Ascending aorta (tissue), 2 donors: ENCODE results near the gene RBM8A. TPM values are rescaled to one million over a fixed set of nuclear protein-coding genes. Genes with fewer than 3 reads are reported as not detected.
A peak's percentile ranks its signal among the peaks of the same experiment; 100 is the strongest.

Experiments used
- DNase-seq, 2 donors: peaks; one replicate each; pipeline ENCODE4 v3.0.0-alpha.2; 2019; ENCODE audit warnings: low spot score in 2 of 2
- H3K27ac ChIP-seq, 2 donors: fragments of 200-600 bp; sonication (generic); one replicate each; pipeline ENCODE4 v1.5.1; 2016 to 2017; ENCODE audit warnings: mild to moderate bottlenecking in 1 of 2
- H3K27me3 ChIP-seq: fragments of 200-600 bp; sonication (generic); one replicate; pipeline ENCODE4 v1.5.1; 2017
- H3K36me3 ChIP-seq, 2 donors: fragments of 200-600 bp; sonication (generic); one replicate each; pipeline ENCODE4 v1.5.1; 2016
- H3K4me1 ChIP-seq, 2 donors: fragments of 200-600 bp; sonication (generic); one replicate each; pipeline ENCODE4 v1.5.1; 2016 to 2017; ENCODE audit warnings: mild to moderate bottlenecking in 1 of 2
- H3K4me3 ChIP-seq, 2 donors: fragments of 200-600 bp; sonication (generic); one replicate each; pipeline ENCODE4 v1.5.1; 2016 to 2017; ENCODE audit warnings: mild to moderate bottlenecking in 1 of 2
- H3K9me3 ChIP-seq, 2 donors: fragments of 200-600 bp; sonication (generic); one replicate each; pipeline ENCODE4 v1.5.1; 2016
- intact Hi-C: fragments of 100-400 bp; cut with DNase I; formaldehyde crosslinking; loops from one replicate; pipeline ENCODE4 v1.15.1; 2023
- total RNA-seq: library from RNA; depleted of rRNA; stranded (reverse); fragments of >200 nt; gene quantifications from one replicate; pipeline ENCODE4 v1.1.0, GENCODE V29; 2016
- TF ChIP-seq, protein P1 (sequence below), 3 experiments: fragments of 200-600 bp in 2 of 3; fragments of 450-650 bp in 1 of 3; sonication (generic) in 2 of 3; IDR thresholded peaks; one replicate each; pipeline ENCODE4 v1.5.1; 2016 to 2019; ENCODE audit warnings: antibody characterized with exemption in 3 of 3, mild to moderate bottlenecking in 1 of 3, moderate library complexity in 1 of 3

Gene RBM8A
- total RNA-seq, 1 donor from 2014 or later = 48.9 TPM

DNA sequence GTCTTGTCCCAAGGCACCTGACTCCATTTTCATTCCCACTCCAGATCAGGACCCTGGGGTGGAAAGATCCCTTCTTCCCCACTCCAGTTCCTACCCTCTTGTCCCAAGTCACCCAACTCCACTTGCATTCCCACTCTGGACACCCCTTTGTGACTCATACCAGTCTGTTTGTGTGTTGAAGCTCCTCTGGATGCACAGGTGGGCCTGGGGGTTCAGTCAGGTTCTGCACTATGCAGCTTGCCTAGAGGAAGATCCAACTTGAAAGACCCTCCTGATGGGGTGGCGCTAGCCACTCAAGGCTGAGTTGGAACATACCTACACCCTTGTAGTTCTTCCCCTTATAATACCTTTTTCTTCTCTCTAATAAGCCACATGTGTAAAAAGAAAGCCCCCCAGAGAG is 31.8 kb downstream of the RBM8A start:
- peaks cover 14 to 26% of the 10 kb centered on the region in 2 donors for H3K4me1 ChIP-seq
- DNase-seq = no peak
- TF ChIP-seq, protein P1, sequence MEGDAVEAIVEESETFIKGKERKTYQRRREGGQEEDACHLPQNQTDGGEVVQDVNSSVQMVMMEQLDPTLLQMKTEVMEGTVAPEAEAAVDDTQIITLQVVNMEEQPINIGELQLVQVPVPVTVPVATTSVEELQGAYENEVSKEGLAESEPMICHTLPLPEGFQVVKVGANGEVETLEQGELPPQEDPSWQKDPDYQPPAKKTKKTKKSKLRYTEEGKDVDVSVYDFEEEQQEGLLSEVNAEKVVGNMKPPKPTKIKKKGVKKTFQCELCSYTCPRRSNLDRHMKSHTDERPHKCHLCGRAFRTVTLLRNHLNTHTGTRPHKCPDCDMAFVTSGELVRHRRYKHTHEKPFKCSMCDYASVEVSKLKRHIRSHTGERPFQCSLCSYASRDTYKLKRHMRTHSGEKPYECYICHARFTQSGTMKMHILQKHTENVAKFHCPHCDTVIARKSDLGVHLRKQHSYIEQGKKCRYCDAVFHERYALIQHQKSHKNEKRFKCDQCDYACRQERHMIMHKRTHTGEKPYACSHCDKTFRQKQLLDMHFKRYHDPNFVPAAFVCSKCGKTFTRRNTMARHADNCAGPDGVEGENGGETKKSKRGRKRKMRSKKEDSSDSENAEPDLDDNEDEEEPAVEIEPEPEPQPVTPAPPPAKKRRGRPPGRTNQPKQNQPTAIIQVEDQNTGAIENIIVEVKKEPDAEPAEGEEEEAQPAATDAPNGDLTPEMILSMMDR (IDR thresholded peaks at IDR 0.05) = no peak
- intact Hi-C loops = no loop called here
- peaks cover 51 to 66% of the 10 kb centered on the region in 2 donors for H3K36me3 ChIP-seq
- H3K4me3 ChIP-seq = no peak overlapping the region
- H3K27me3 ChIP-seq = no peaks in the 10 kb centered on the region
- peak overlapping the region; percentile 36 to 42 for H3K27ac ChIP-seq
- no peaks in the 10 kb centered on the region for H3K9me3 ChIP-seq

DNA sequence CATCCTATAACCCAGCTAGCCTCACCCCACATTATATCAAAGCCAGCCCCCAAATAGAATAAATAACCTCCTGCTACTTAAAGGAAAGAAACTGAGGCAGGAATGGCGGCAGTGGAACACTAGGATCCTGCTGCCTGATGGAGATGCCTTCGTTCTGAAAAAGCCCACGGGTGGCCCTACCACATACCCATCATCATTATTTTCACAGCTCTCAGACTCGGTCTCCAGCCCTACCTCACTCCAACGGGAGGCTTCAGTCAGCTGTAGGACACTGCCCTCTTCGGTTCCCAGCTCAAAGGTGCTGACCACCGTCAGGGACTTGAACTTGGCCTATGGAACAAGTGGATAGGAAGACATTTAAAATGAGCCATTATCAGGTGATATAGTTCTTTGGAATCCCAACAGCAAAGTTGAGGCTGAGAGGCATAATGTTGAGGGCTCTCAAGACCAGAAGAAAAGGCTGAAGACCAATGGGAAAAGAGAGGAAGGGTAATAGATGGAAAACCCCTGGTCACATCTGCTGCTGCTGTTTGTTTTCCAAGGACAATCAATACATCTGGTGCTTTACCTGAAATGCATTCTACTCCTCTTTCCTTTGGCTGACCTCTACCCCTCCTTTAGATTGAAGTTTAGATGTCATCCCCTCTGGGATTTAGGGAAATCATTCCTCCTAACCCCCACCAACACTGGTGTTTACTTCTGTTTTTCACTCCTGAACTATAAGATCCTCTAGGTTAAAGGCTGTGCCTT is 33.8 kb downstream of the RBM8A start:
- no peak overlapping the region for H3K4me3 ChIP-seq
- no peaks in the 10 kb centered on the region for H3K27me3 ChIP-seq
- H3K27ac ChIP-seq = peak overlapping the region; percentile 92 to 98
- peaks cover 33 to 53% of the 10 kb centered on the region in 2 donors for H3K36me3 ChIP-seq
- H3K9me3 ChIP-seq = no peaks in the 10 kb centered on the region
- DNase-seq = no peak
- H3K4me1 ChIP-seq = peaks cover 14 to 36% of the 10 kb centered on the region in 2 donors
- intact Hi-C loops = loop anchor here (2.0 to 5.0 kb wide), 3 partner anchors 63 to 119 kb away; no protein-coding TSS in a partner anchor
- TF ChIP-seq, protein P1 (IDR thresholded peaks at IDR 0.05) = no peak

DNA sequence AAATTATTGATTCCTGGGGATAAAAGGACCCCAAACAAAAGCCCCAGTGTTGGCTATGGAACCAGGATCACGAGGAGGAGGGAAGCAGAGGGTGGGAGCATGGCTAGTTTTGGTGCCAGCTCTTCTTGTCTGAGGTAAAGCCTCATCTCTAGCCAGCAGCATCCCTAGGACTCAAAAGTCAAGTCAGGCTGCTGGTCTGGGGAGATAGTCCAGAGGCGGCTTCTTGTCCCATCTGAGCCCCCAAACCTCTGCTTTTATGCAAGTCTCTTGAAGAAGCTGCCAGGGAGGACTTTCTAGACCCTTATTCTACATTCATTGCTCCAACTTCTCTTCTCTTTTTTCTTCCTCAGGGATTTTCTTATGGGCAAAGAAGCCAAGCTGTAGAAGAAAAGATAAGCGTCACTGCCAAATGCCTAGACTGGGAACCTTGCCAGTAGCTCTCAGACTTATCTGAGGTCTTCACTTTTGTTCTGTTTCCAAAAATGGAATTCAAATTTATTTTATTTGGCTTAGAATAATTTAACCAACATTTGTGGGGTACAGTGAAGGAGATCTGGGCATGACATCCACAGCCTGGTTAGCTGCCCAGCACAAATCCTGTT is 34.7 kb downstream of the RBM8A start:
- peak overlapping the region in 1 of 2 donors; percentile 23 for H3K4me3 ChIP-seq
- no peaks in the 10 kb centered on the region for H3K27me3 ChIP-seq
- intact Hi-C loops = loop anchor here (1.0 to 5.0 kb wide), 4 partner anchors 16 to 120 kb away; no protein-coding TSS in a partner anchor
- H3K9me3 ChIP-seq = no peaks in the 10 kb centered on the region
- peaks cover 14 to 36% of the 10 kb centered on the region in 2 donors for H3K4me1 ChIP-seq
- DNase-seq = no peak
- TF ChIP-seq, protein P1 (IDR thresholded peaks at IDR 0.05) = no peak
- H3K27ac ChIP-seq = peak overlapping the region; percentile 92 to 98
- peaks cover 24 to 44% of the 10 kb centered on the region in 2 donors for H3K36me3 ChIP-seq

DNA sequence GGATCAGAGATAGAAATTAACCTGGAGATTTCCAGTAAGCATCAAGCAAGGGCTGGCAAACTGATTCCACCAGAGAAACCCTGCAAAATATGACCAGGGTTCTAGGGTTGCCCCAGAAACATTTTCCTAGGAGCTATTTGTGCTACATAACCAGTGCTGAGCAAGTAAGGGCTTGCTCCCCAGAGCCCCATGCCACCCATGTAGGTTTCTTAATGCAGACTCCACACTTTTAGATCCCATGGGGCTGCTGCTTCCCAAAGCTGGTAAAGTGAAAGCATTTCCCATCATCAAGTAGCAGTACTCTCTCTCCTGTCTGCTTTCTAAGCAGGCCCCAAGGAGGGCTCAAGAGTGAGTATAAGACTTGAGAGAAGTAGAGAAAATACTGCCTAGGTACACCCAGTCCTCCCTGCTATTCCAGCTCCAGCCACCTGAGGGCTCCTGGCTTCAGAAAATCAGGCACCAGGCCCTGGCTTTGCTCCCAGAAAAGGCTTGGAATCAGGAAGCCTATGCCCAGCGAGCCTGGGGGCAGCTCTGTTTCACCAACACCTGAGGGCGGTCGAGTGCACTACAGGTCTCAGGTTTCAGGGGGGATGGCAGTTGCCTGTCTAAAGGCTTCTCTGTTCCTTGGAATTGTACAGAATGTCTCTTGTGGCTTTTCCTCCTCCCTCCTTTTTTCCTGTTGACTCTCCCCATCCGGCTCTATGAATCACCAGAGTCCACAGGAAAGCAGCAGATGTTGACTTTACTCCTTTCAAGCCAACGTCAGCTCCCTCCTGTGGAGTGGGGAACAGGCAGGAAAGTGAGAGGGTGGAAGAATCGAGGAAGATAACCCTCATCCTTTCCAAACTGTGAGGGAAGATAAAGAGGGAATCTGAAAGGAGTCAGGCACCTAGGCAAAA is 35.4 kb downstream of the RBM8A start:
- Histone ChIP-seq H3K27me3 (no peaks in the 10 kb centered on the region), H3K36me3 (peaks cover 16 to 36% of the 10 kb centered on the region in 2 donors), H3K9me3 (no peaks in the 10 kb centered on the region), H3K4me1 (peaks cover 14 to 36% of the 10 kb centered on the region in 2 donors), H3K4me3 (peak overlapping the region; percentile 10 to 23), H3K27ac (peak overlapping the region; percentile 92 to 98)
- intact Hi-C loops = loop anchor here (1.0 to 5.0 kb wide), 4 partner anchors 16 to 120 kb away; no protein-coding TSS in a partner anchor
- TF ChIP-seq, protein P1 (IDR thresholded peaks at IDR 0.05) = peak; percentile 93 to 97 (median 95)
- DNase-seq = peak; percentile 89 to 99

DNA sequence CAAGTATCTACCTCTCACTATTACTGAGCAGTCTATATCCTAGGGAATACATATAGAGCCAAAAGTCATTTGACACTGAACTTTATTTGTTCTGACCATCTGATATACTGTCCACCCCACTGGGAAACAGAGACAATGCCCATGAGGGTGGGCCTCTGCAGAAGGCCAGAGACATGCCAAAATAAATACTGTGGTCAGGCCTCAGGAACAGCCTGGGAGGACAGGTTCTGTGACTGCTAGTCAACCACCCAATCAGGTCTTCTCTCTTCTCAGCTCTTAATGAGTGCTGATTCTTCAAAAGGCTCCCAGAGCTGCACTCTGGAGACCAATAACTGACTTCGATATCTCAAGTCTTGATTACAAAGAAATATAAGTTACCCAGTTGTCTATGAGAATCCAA is 36.1 kb downstream of the RBM8A start:
- no peaks in the 10 kb centered on the region for H3K27me3 ChIP-seq
- TF ChIP-seq, protein P1 (IDR thresholded peaks at IDR 0.05) = no peak
- H3K27ac ChIP-seq = peak overlapping the region; percentile 92 to 98
- peaks cover 9 to 29% of the 10 kb centered on the region in 2 donors for H3K36me3 ChIP-seq
- H3K4me1 ChIP-seq = peaks cover 14 to 40% of the 10 kb centered on the region in 2 donors
- H3K9me3 ChIP-seq = no peaks in the 10 kb centered on the region
- intact Hi-C loops = loop anchor here (5.0 kb wide), 2 partner anchors 86 to 121 kb away; no protein-coding TSS in a partner anchor
- H3K4me3 ChIP-seq = peak overlapping the region in 1 of 2 donors; percentile 14
- DNase-seq = no peak
